PFSK-1 (cell line): ENCODE measurements around the gene IL25.

ENCODE experiments used
- FOXP2 ChIP-seq: optimal IDR thresholded peaks from 2 replicates; pipeline ENCODE3; 2011; ENCODE audit warnings: borderline replicate concordance, control low read depth, inconsistent platforms; ENCODE audit not compliant: insufficient read depth; ENCODE audit errors: extremely low read length, extremely low read depth
- POLR2AphosphoS5 ChIP-seq: IDR thresholded peaks from 2 replicates; pipeline ENCODE4 v1.6.1; 2012; ENCODE audit warnings: low read depth, mild to moderate bottlenecking, control low read depth, low read length, moderate library complexity

- TF ChIP-seq POLR2AphosphoS5: peak; percentile 73
- no peak for TF ChIP-seq FOXP2
Observed at GRCh38 chr14:23352506-23353432, 19.8 kb upstream of the IL25 start, which contains the start of gene SLC22A17.
